AG09309 (cell line): ENCODE results near the gene NUP85.
"Not testable (repeated sequence)": the region's sequence is repeated elsewhere in the genome, so short reads cannot be mapped to it uniquely, and the experiment has no call there.

Experiments
- DNase-seq: peaks from one replicate; pipeline ENCODE4 v3.0.0-alpha.2; 2010; ENCODE audit warnings: low read depth
- H3K4me3 ChIP-seq: 2 replicates; pipeline ENCODE4 v1.5.1; 2011; ENCODE audit warnings: mild to moderate bottlenecking, low read depth, low read length, moderate library complexity; ENCODE audit not compliant: control insufficient read depth
- TF ChIP-seq, protein P1 (sequence below): IDR thresholded peaks from 2 replicates; pipeline ENCODE4 v1.5.1; 2011; ENCODE audit warnings: mild to moderate bottlenecking, low read depth, low read length, inconsistent platforms; ENCODE audit not compliant: insufficient read depth, control insufficient read depth; ENCODE audit errors: missing control alignments

The NUP85 gene

DNA sequence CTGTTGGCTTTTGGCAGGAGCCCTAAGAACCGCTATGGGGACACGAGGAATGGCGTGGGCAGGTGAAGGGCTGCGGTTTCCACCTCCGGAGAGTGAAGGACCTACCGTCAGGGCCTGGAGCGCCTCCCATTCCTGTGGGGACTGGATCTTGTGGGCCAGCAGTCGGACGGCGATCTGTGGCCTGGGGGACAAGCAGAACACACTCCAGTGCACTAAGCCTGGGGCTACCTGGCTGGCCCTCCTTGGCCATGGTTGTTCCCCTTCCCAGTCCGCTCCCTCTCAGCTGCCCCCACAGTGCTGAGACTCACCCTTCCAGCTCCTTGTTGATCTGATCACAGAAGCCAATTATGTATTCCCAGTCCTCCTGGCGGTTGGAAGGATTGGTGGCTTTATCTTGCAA lies 40.9 kb downstream of the NUP85 start:
- TF ChIP-seq, protein P1, sequence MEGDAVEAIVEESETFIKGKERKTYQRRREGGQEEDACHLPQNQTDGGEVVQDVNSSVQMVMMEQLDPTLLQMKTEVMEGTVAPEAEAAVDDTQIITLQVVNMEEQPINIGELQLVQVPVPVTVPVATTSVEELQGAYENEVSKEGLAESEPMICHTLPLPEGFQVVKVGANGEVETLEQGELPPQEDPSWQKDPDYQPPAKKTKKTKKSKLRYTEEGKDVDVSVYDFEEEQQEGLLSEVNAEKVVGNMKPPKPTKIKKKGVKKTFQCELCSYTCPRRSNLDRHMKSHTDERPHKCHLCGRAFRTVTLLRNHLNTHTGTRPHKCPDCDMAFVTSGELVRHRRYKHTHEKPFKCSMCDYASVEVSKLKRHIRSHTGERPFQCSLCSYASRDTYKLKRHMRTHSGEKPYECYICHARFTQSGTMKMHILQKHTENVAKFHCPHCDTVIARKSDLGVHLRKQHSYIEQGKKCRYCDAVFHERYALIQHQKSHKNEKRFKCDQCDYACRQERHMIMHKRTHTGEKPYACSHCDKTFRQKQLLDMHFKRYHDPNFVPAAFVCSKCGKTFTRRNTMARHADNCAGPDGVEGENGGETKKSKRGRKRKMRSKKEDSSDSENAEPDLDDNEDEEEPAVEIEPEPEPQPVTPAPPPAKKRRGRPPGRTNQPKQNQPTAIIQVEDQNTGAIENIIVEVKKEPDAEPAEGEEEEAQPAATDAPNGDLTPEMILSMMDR, result no peak
- H3K4me3 ChIP-seq, result no peak overlapping the region
- DNase-seq, result no peak

DNA sequence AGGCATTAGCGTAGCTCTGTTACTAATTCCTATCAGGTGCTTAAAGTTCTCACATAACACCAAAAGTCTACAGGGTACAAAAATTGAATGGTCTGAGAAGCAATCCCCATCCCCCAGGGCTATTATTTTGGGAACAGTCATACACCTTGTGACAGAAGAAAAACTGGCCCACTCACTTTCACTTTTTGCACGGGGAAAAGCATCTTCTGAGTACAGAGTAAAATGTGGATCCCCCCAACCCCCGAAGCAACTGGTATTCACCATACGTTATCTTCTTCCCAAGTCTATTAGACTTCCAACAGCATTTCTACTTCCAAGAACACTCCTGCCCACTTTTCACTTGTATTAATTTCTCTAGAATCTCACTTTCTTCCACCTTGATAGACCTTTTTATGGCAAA lies 44.1 kb downstream of the NUP85 start:
- TF ChIP-seq, protein P1, result no peak
- DNase-seq, result no peak
- no peak overlapping the region; the same call in 1 of the 2 replicates for H3K4me3 ChIP-seq

DNA sequence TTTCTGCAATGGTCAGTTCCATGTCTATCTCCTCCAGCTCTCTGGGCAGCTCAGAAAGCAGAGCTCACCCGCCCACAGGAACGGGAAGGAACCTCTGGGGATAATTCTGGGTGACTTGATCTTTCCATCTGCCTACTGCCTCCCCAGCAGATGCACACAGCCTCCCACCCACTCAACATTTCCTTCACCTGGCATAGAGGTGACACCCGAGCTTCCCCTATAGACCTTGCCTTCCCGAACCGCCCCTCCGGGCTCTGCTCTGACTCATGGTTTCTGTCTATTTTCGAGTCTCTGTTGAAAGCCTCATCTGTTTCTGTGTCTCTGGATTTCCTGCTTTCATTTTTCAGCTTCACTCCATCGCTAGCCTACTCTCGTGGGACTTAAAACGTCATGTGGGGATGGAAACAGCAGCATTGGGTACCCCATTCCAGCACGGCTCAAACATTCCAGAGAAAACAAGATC lies 44.6 kb downstream of the NUP85 start:
- DNase-seq, result no peak
- TF ChIP-seq, protein P1, result no peak
- peak overlapping the region; percentile 28 for H3K4me3 ChIP-seq

DNA sequence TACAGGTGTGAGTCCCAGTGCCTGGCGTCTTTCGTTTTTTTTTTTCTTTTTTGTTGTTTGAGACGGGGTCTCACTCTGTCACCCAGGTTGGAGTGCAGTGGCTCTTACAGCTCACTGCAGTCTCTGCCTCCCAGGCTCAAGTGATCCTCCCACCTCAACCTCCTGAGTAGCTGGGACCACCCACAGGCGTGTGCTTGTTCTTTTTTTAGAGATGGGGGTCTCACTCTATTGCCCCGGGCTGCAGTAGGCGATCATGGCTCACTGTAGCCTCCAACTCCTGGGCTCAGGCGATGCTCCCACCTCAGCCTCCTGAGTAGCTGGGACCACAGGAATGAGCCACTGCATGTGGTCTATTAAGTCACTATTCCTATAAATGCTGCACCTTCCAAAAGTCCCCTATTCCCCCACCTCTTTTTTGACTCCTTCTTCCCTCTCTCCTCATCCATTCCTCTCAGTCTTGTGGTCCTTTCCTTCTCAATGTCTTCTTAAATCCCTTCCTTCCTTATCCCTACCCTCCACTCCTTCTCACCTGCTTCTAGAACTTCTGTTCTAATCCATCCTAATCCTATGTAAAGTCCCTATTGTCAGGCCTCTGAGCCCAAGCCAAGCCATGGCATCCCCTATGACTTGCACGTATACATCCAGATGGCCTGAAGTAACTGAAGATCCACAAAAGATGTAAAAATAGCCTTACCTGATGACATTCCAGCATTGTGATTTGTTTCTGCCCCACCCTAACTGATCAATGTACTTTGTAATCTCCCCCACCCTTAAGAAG lies 46.7 kb downstream of the NUP85 start:
- TF ChIP-seq, protein P1, result no peak
- H3K4me3 ChIP-seq, result no peak overlapping the region
- DNase-seq, result no peak

DNA sequence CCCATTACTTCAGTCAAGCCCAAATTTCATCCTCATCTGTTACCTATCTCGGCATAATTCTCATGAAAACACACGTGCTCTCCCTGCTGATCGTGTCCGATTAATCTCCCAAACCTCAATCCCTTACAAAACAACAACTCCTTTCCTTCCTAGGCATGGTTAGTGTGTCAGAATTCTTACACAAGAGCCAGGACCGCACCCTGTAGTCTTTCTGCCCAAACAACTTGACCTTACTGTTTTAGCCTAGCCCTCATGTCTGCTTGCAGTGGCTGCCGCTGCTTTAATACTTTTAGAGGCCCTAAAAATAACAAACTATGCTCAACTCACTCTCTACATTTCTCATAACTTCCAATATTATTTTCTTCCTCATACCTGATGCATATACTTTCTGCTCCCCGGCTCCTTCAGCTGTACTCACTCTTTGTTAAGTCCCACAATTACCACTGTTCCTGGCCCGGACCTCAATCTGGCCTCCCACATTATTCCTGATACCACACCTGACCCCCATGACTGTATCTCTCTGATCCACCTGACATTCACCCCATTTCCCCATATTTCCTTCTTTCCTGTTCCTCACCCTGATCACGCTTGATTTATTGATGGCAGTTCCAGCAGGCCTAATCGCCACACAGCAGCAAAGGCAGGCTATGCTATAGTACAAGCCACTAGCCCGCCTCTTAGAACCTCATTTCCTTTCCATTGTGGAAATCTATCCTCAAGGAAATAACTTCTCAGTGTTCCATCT lies 50.6 kb downstream of the NUP85 start:
- not testable (repeated sequence) for H3K4me3 ChIP-seq, DNase-seq

DNA sequence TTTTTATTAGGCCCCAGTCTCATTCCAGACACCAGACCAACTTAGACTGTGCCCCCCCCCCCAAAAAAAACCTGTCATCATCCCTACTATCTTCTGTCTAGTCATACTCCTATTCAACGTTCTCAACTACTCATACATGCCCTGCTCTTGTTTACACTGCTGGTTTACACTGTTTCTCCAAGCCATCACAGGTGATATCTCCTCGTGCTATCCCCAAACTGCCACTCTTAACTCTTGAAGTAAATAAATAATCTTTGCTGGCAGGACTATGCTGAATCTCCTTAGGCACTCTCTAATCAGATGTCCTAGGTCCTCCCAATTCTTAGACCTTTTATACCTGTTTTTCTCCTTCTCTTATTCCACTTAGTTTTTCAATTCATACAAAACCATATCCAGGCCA lies 51.7 kb downstream of the NUP85 start:
- DNase-seq, H3K4me3 ChIP-seq: not testable (repeated sequence)

DNA sequence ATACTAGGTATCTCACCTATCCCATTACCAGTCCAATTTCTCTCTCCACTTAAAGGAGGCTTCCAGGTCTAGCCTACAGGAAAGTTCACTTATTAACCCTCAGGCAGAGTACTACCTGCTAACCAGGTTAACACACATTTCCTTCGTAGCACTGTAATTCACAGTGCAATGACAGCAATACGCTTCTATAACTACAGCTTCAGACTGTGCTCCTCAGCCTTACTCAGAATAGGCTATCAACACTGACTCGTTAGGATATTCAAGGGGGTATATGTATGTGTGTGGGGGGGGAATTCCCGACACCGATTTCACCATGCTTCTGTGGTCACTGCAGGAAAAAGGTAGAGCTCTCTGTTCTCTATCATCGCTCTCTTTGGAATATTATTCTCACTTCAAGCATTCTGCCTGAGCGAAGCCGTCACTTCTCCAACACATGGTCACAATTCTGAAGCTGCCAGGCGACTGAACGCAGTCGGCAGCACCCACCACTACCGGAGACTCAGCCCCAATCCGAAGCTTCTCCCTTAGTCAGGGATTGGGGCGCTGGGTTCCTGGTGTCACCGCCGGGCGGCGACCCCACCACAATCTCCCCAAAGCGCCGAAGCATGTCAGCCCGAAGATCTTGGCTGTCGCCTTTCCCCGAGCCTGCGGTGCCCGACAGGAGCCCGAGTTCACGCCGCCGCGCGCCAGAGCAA lies 55.3 kb downstream of the NUP85 start:
- TF ChIP-seq, protein P1, result no peak
- peak overlapping the region; percentile 93 for H3K4me3 ChIP-seq
- DNase-seq, result no peak
